Stimulated activated memory B cell treated with anti-CD40 and anti-IgM and Interleukin-4, amounts not matched to agents 10 μg/mL and 1 μg/mL and 100 μg/mL, for 72 hours (primary cell): ENCODE measurements around the gene KIF1A.

ENCODE experiments used
- ATAC-seq: fragments of 150-1000 bp; cut with Tn5 transposase; 2 replicates; pipeline ENCODE4 v1.10.0; 2021
- H3K27ac Mint-ChIP-seq: one replicate; pipeline ENCODE4 v1.8.0; 2022; ENCODE audit warnings: mild to moderate bottlenecking, mixed read lengths
- H3K27me3 Mint-ChIP-seq: one replicate; pipeline ENCODE4 v1.8.0; 2022; ENCODE audit warnings: mixed read lengths
- H3K36me3 Mint-ChIP-seq: one replicate; pipeline ENCODE4 v1.8.0; 2022; ENCODE audit warnings: mixed read lengths
- H3K4me1 Mint-ChIP-seq: one replicate; pipeline ENCODE4 v1.8.0; 2022; ENCODE audit warnings: mixed read lengths
- H3K4me3 Mint-ChIP-seq: one replicate; pipeline ENCODE4 v1.8.0; 2022; ENCODE audit warnings: mild to moderate bottlenecking, moderate library complexity, mixed read lengths
- H3K9me3 Mint-ChIP-seq: one replicate; pipeline ENCODE4 v1.8.0; 2022; ENCODE audit warnings: mixed read lengths

Gene KIF1A

DNA sequence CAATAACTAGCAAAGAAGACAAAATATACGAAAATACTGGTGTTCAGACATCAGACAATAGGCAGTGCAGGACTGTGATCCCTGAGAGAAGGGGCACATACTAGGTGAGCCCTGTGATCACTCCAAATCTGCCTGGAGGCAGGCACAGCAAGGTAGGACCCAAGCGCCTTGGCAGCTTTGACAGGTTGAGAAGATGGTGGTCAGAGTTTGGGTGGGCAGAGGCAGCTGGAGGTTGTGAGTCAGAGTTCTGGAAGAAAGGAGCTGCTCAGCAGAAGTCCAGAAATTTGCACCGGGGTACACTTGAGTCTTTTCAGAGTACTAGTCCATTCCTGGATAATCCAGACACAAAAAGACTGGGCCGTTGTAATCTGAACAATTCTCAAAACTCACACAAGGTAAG, 14.0 kb downstream of the KIF1A start:
- Mint-ChIP-seq H3K27me3 (peaks cover 46% of the 10 kb centered on the region), H3K27ac (no peak overlapping the region), H3K36me3 (no peaks in the 10 kb centered on the region), H3K4me1 (no peaks in the 10 kb centered on the region), H3K9me3 (peaks cover 9% of the 10 kb centered on the region), H3K4me3 (no peak overlapping the region)
- ATAC-seq, result no peak

DNA sequence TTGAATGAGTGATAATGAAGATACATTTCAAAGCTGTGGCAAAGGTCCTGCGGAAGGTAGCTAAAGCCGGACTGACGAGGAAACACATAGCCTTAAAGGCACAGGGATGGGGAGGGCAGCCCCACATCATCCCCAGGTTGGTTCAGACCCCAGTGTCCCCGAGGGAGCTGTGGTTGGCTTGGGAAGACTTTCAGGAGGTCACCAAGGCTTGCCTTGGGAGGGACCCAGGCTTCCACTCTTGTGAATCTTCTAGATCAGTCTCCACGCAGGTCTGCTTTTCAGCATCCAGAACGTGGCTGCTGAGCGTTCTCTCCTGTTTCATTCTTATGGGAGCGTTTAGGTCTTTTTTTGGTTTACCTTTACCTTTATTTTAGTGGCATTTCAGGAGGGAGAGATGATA, 16.8 kb downstream of the KIF1A start:
- Mint-ChIP-seq H3K4me1 (no peaks in the 10 kb centered on the region), H3K27ac (no peak overlapping the region), H3K27me3 (peaks cover 62% of the 10 kb centered on the region), H3K9me3 (peaks cover 11% of the 10 kb centered on the region), H3K36me3 (no peaks in the 10 kb centered on the region), H3K4me3 (no peak overlapping the region)
- ATAC-seq, result no peak

DNA sequence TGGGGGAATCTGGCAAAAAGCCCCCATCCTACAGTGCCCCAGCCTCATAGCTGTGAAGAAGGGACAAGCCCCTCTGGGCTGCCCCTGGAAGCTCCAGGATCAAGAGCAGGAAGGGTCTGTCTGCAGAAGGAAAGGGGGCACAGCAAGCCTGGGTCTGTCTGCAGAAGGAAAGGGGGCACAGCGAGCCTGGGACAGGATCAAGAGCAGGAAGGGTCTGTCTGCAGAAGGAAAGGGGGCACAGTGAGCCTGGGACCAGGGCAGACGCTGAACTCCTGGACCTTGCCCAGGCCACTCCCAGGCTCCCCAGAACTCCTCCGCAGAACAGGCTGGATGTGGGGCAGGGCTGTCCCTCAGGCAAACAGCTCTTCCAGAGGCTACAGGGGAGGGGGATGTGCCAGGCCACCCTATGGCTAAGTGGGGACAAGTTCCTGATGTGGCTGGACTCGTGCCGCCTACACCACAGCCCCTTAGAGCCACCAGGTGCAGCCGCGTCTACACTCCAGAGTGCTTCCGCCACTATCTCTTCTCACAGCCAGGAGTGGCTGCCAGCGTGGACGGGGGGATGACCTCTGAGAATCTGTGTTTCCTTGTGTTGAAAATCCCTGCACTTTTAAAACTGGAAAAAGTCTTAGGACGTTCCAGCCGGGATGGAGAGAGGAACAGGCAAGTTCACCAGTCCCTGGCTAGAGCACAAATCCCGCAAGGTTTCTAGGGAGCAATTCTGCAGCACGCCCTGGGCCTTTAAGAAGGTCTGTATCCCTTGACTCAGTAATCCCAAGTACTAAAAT, 20.8 kb downstream of the KIF1A start:
- ATAC-seq, result no peak
- Mint-ChIP-seq H3K4me3 (no peak overlapping the region), H3K4me1 (no peaks in the 10 kb centered on the region), H3K9me3 (peaks cover 3% of the 10 kb centered on the region), H3K27ac (no peak overlapping the region), H3K36me3 (no peaks in the 10 kb centered on the region), H3K27me3 (peaks cover 85% of the 10 kb centered on the region)

DNA sequence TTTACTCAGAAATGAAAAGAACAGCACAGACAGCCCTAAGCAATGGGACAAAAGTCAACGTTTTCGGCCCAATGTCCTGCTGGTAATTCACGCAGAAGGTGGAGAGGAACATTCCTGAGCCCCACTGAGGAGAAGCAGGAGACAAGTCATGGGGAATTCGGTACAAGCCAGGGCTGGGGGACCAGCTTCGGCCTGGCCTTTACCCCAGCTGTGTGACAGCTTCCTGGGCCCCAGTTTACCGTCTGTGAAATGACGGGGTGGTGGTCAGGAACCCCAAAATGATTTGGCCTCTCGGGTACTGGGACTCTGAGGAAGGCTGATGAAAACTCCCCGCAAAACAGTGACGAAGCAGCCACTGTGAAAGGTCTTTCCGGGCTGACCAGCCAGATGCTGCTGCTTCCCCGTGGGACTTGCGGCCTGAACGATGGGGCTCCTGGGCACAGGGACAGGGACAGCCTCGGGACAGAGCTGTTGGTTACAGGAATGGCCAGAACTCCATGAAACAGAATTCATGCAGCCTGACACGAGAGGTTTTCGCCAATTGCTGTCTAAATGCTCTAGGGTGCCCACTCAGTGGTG, 21.6 kb downstream of the KIF1A start:
- Mint-ChIP-seq H3K4me3 (no peak overlapping the region), H3K27ac (no peak overlapping the region), H3K36me3 (no peaks in the 10 kb centered on the region), H3K9me3 (peaks cover 3% of the 10 kb centered on the region), H3K27me3 (peaks cover 85% of the 10 kb centered on the region), H3K4me1 (no peaks in the 10 kb centered on the region)
- ATAC-seq, result no peak

DNA sequence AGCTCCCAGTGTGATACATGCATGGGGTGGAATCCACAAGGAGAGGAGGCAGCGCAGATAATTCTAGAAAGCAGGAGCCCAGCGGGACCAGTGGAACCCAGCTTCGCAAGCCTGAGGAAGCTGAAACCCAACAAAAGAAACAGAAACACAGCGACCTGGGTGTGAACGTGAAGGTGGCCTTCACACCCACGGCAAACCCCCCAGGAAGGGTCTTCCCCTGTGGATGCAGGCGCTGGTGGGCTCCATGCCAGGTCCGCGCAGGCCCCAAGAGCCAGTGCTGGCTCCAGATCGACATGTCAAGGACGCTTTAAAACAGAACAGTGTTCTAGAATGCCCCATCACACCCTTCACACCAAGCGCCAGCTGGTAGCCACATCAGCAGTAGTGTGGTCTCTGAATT, 22.1 kb downstream of the KIF1A start:
- peaks cover 83% of the 10 kb centered on the region for H3K27me3 Mint-ChIP-seq
- no peaks in the 10 kb centered on the region for H3K4me1 Mint-ChIP-seq

DNA sequence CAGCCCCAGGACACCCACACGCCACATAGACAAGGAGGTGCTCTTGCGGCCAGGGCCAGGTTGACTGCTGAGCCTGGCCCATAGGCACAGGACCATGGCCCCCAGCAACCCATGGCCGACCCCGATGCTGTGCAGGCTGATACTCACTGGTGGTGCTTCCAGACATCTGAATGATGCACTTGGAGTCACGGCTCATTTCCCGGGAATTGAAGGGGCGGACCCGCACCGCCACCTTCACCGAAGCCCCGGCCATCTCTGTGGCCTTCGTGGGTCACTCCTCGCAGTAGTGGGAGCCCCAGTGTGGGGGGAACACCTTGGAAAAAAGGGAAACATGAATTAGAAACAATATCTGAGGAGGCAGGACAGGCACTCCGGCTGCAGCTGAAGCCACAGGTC, 22.5 kb downstream of the KIF1A start:
- no peaks in the 10 kb centered on the region for H3K36me3 Mint-ChIP-seq
- ATAC-seq, result no peak
- no peaks in the 10 kb centered on the region for H3K4me1 Mint-ChIP-seq
- no peak overlapping the region for H3K27ac Mint-ChIP-seq
- H3K4me3 Mint-ChIP-seq, result no peak overlapping the region
- peaks cover 3% of the 10 kb centered on the region for H3K9me3 Mint-ChIP-seq
- peaks cover 82% of the 10 kb centered on the region for H3K27me3 Mint-ChIP-seq

More for the DNA sequence above, 22.1 kb downstream of the KIF1A start:
- Mint-ChIP-seq H3K36me3 (no peaks in the 10 kb centered on the region), H3K9me3 (peaks cover 3% of the 10 kb centered on the region), H3K4me3 (no peak overlapping the region), H3K27ac (no peak overlapping the region)
- ATAC-seq, result no peak

DNA sequence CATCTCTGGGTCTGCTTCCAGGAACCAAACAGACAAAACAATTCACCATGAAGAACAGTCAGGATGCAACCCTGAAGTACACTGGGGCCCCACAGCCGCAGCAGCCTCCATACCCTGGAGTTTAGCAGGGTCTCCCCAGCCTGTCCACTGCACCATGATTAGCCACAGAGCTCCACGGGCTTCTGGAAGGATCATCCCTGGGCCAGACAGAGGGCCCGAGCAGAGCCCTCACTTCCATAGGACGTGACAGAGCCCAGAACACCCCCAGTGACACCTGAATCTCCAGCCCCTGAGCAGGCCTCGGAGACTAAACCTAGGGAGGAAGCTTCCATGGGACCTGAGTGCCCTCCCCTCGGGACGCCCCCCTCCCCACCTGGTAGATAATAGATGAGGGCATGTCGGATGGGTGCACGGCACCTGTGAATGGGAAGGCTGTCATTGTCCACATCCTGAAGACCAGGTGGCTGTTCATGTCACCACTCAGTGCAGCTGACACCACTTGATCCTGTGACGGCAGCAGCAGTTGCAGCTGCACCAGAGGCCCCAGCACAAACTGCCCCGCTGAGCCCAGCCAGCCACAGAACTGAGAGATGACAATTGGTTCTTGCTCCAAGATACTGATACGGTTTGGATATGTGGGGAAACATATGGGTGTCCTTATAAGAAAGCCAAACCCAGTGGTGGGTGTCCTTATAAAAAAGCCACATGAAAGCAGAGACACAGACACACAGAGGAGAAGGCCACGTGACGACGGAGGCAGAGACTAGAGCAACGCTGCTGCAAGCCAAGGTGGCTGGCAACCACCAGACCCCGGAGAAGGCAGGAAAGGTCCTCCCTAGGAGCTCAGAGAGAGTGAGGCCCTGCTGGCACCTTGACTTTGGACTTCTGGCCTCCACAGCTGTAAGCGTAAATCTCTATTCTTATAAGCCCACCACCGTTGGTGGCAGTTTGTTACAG, 23.2 kb downstream of the KIF1A start:
- Mint-ChIP-seq H3K4me3 (no peak overlapping the region), H3K27me3 (peaks cover 77% of the 10 kb centered on the region), H3K9me3 (peaks cover 3% of the 10 kb centered on the region), H3K36me3 (no peaks in the 10 kb centered on the region), H3K27ac (no peak overlapping the region), H3K4me1 (no peaks in the 10 kb centered on the region)
- no peak for ATAC-seq

- Mint-ChIP-seq H3K4me1 (no peaks in the 10 kb centered on the region), H3K27ac (no peak overlapping the region), H3K4me3 (no peak overlapping the region), H3K27me3 (peaks cover 69% of the 10 kb centered on the region), H3K9me3 (peaks cover 2% of the 10 kb centered on the region), H3K36me3 (no peaks in the 10 kb centered on the region)
- no peak for ATAC-seq
These were observed 24.0 kb downstream of the KIF1A start for GRCh38 chr2:240795916-240796510.

DNA sequence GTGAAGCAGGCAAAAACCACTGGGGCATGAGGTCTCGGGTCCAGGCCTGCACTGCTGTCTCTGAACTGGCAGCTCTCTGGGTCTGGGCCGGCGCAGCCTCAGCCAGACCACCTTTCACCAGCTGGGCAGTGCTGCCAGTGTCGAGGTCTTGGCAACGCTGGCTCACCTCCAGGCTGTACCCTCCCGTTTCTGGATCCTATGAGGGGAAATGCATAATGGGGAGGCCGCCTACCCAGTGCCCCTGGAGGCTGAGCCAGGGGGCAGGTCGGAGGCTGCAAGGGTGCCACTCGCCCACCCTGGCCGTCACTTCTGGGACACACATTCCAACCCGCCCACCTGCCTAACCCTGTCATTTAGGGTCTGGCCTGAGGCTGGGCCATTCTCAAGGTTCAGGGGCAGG, 24.6 kb downstream of the KIF1A start:
- Mint-ChIP-seq H3K4me3 (no peak overlapping the region), H3K9me3 (no peaks in the 10 kb centered on the region), H3K27me3 (peaks cover 64% of the 10 kb centered on the region), H3K4me1 (no peaks in the 10 kb centered on the region), H3K36me3 (no peaks in the 10 kb centered on the region), H3K27ac (no peak overlapping the region)
- no peak for ATAC-seq

- H3K36me3 Mint-ChIP-seq, result no peaks in the 10 kb centered on the region
- H3K4me1 Mint-ChIP-seq, result no peaks in the 10 kb centered on the region
- H3K4me3 Mint-ChIP-seq, result no peak overlapping the region
- ATAC-seq, result no peak
- H3K27ac Mint-ChIP-seq, result no peak overlapping the region
- no peaks in the 10 kb centered on the region for H3K9me3 Mint-ChIP-seq
- peaks cover 66% of the 10 kb centered on the region for H3K27me3 Mint-ChIP-seq
These were observed 25.8 kb downstream of the KIF1A start for GRCh38 chr2:240794178-240794721.

- no peak overlapping the region for H3K4me3 Mint-ChIP-seq
- H3K27me3 Mint-ChIP-seq, result peaks cover 66% of the 10 kb centered on the region
- no peaks in the 10 kb centered on the region for H3K9me3 Mint-ChIP-seq
- H3K36me3 Mint-ChIP-seq, result no peaks in the 10 kb centered on the region
- no peak for ATAC-seq
- no peak overlapping the region for H3K27ac Mint-ChIP-seq
- no peaks in the 10 kb centered on the region for H3K4me1 Mint-ChIP-seq
These were observed 26.5 kb downstream of the KIF1A start for GRCh38 chr2:240793313-240794177.

GRCh38 chr2:240792629-240793312, 27.2 kb downstream of the KIF1A start:
- no peaks in the 10 kb centered on the region for H3K36me3 Mint-ChIP-seq
- H3K9me3 Mint-ChIP-seq, result no peaks in the 10 kb centered on the region
- no peak overlapping the region for H3K27ac Mint-ChIP-seq
- no peak overlapping the region for H3K4me3 Mint-ChIP-seq
- ATAC-seq, result no peak
- peaks cover 69% of the 10 kb centered on the region for H3K27me3 Mint-ChIP-seq
- no peaks in the 10 kb centered on the region for H3K4me1 Mint-ChIP-seq

DNA sequence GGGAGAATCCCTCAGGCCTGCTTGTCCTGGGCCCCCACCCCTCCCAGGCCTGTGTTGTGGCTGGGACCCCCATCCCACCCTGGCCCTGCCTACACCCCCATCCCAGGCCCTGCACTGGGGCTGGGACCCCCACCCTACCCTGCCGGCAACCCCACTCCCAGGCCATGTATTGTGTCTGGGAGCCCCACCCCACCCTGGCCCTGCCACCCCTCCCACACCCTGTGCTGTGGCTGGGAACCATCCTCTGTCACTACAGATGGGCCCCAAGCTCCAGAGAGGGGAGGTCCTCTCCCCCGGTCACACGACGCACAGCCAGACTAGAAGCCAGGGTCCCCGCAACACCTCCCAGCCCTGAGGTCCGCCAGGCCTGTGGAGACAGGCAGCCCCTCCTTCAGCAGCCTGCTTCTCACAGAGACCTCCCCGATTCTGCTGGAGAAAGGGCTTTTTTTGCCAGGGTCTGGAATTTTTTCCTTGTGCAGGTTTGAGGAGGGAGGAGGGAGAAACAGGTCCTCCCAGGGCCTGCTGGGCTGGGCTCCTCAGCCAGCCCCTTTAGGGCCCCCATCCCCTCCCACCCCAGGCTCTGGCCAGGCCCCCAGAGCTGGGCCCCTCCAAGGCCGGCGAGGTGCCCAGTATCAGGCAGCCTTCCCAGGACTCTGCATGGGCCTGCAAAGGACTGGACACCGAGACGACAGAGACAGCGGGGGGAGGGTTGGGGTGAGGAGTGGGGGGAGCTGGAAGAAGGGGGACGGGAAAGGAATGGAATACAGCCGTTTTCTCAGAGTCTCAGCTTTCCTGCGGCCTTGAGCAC, 28.0 kb downstream of the KIF1A start:
- H3K9me3 Mint-ChIP-seq, result no peaks in the 10 kb centered on the region
- ATAC-seq, result peak; percentile 44
- no peak overlapping the region for H3K4me3 Mint-ChIP-seq
- H3K27me3 Mint-ChIP-seq, result peaks cover 70% of the 10 kb centered on the region
- H3K4me1 Mint-ChIP-seq, result no peaks in the 10 kb centered on the region
- H3K36me3 Mint-ChIP-seq, result no peaks in the 10 kb centered on the region
- H3K27ac Mint-ChIP-seq, result no peak overlapping the region
